ENCODE measurements around the gene PAX3.
A peak's percentile ranks its signal among the peaks of the same experiment; 100 is the strongest.

The PAX3 gene

DNA sequence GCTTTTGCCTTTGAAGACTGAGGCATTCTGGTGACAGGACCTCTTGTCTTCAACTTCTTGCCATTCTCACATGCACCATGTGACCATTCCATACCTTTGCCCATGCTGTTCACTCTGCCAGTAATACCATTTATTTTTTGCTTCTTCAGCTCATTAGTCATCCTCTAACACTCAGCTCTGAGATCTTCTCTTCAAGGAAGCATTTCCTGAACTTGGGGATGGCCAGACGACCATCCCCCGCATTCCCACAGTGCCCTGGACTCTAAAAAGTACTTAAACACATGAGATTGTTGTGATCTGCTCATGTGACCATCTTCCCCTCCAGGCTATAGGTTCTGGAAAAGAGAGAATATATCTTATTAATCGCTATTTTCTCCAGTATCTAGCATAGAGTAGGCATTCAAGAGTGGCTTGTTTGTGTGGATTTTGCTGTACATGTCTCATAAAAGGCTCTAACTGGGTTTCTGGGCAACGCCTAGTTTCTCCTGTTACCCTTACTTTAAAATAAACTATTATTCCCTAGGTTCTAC is 33.9 kb downstream of the PAX3 start:
- peak; percentile 64 for DNase-seq

DNA sequence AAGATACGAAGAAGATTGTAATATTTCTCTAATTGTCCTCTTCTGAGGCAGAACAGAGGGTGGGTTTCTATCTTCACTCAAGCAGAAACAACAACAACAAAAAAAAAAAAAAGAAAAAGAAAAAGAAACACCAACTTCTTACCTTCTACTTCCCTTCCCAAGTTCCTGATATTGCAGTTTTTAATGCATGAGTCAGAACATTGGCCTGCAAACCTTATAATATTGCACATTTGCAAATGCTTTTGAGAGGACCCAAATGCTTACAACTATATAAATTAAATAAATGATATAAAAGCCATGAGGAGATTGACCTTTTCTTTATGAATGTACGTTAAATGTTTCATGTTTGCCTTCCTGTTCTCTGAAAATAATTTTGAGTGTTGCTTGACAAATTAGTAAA is 37.3 kb downstream of the PAX3 start:
- no peak for DNase-seq

- DNase-seq, result no peak
These were observed 41.2 kb downstream of the PAX3 start for GRCh38 chr2:222257645-222258044.

DNA sequence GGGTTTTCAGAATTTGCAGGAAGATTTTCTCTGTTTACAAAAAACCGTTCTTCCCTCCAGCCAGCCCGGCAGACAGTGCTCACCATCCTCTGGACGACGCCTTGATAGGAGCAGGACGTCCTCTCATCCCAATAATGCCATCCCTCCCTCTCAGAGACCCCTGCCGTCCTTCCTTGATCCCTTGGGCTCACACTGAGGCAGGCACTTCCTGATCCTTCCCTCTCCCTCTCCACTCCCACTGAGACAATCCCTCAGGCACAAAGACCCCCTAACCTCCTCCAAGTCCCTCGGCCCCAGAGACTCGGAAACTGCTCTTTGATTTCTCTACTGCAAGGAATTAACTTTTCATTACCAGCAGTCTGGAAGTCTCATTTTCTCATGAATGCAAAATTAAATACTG is 42.5 kb downstream of the PAX3 start:
- no peak for DNase-seq

DNA sequence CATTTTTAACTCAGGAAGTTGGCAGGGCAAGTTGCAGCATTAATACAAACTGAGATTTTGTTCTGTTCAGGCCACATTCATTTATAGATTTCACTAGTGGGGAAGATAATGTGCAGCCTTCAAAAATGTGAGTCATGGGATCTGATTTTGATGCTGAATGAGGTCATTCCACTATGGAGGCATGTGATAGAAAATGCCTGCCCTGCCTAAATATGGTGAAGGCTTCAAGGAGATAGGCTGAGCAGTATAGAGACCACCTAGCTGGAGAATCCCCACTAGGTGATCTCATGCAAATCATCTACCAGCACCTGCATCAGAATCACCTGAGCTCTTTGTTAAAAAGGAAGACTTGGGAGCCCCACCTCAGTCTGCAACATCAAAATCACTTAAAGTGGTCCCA is 43.7 kb downstream of the PAX3 start:
- peak; percentile 4 for DNase-seq

DNA sequence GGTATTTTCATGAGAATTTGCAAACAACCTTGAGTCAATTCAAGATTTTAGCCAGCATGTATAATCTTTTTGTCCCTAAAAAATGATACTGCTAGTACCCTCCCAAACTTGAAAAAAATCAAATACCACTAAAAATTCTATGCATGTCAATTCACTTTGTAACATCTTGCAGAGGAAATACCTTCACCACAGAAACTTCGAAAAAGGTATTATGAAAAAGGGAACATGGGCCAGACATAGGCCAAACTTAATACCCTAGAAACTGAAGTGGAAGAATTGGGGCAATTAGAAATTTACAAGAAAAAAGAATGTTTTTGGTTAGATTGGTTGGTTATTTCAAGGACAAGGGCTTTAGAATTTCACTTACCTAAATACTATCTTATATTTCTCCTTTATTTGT is 48.5 kb downstream of the PAX3 start:
- no peak for DNase-seq

GRCh38 chr2:222249444-222249843 is 49.4 kb downstream of the PAX3 start:
- DNase-seq, result no peak

DNA sequence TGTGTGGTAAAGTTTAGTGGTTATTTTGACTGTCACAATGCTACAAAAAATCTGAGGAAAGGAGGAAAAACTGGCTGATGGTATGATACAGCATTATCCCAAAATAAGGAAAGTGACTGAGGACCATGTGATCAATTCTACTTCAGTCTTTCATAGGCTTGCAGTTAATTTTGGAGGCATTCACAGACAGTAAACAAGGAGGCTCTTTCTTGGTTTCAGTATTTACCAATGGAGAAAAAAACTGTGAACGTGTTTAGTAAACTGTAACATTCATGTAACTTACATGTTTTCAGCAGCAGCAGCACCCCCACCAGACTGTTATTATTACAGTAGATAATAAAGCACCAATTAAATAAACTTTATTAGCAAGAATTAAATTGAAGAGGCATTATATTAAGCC is 50.0 kb downstream of the PAX3 start:
- no peak for DNase-seq

DNA sequence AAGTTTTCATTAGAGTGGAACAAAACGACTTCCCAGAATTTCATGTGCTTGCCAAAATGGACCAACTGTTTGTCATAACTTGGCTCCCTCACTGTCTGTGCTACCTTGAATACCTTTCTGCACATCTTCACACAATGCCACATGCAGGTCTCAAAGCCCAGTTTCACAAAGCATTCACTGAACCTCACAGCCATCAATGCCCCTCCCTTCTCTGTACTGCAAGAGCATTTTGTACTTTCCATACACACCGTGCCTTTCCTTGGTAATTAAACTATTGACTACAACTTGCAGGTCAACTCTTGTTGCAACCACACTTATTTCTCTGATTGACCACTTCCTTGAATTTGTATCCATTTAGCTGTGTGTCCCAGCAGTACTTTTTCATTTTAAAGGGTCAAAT is 50.5 kb downstream of the PAX3 start:
- DNase-seq, result no peak

DNA sequence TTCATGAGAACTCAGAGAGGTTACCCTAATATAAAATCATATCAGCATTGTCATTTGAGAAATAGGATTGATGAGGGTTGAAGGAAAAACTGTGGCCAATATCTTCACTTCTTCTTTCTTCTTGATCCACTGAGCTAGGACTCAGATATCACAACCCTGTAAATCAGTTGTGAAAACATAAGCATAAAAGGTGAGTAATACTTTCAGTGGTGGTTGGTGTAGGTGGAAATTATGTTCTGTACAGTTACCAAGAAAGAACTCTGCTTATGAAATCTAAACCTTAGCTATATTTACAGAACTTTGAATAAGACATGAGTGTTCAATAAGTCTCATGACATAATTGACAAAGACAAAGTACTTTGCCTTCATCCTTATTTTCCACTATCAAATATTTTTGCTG is 56.3 kb downstream of the PAX3 start:
- no peak for DNase-seq

GRCh38 chr2:222241128-222241870 is 57.5 kb downstream of the PAX3 start:
- DNase-seq, result no peak

- DNase-seq, result no peak
These were observed 58.1 kb downstream of the PAX3 start for GRCh38 chr2:222240676-222241049.

- no peak for DNase-seq
These were observed 58.7 kb downstream of the PAX3 start for GRCh38 chr2:222239945-222240675.

- DNase-seq, result no peak
These were observed 59.7 kb downstream of the PAX3 start for GRCh38 chr2:222239091-222239490.

GRCh38 chr2:222238072-222238471 is 60.7 kb downstream of the PAX3 start:
- no peak for DNase-seq

DNA sequence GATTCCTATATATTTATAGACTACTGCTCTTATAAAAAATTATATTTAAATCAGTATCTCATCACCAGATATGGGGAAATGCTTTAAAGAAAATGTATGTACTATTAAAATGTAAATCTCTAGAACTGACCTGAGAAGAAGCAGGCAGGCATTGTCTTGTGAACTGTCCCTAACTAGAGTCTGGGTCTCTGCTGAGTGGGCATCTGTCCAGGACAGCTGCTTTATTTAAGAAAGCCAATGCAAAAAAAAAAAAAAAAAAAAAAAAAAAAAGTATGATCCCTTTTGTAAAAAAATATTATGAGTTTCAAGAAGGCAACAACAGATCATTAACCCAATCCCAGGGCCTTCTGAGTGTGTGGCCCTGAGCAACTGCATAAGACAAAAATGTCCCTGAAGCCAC is 66.0 kb downstream of the PAX3 start:
- DNase-seq, result no peak

DNA sequence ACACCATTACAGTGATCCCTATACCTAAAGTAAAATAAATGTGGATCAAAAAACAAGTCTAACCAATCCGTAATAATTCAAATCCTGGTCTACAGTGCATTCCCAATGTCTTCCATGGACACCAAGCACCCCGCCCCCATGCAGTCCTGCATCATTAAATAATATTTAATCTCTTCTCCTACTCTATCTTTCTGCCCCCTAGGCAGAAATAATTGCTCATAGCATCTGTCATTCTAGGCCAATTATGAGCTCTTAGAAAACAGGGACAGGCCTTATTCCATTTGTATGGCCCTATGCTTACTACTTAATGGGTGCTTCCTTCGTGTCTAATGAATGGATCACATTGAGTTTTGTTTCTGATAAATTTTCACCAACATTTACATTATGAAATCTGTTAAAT is 66.4 kb downstream of the PAX3 start:
- no peak for DNase-seq

DNA sequence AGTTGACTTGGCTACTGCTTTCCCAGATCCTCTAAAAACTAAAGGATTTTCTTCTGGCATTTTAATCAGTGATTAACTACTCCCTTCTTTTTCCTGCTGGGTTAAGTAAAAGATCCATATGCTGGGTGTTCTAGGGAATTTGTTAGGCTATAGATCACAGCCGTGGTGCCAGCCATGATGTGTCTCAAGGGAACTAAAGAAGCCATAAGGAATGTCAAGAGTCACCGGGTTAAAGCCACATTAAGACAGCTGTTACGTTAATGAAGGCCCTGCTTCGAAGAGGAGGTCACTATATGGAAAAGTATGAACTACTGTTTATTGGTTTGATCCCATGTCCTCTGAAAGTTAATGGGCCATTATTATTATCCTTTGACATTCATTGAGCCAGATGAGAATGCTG is 70.7 kb downstream of the PAX3 start:
- no peak for DNase-seq

GRCh38 chr2:222218786-222219185 is 80.0 kb downstream of the PAX3 start:
- DNase-seq, result no peak

- no peak for DNase-seq
These were observed 81.1 kb downstream of the PAX3 start for GRCh38 chr2:222217712-222218111.

DNA sequence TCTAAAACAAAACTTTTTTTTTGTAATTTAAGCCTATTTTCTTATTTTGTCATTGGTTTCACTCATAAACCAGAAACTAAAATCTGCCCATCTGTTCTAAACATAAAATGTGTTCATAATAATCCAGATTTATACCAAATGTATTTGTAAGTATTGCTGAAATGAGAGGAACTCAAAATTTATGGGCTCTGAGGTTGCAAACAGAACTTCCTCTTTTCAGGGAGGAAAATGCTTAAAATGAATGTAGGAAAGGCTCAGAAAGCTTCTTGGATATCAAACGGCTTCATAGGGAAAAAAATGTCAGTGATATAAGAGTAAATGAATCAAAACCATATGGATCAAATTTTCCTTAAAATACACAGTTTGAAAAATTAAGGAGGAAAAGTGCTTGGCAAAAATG is 83.9 kb downstream of the PAX3 start:
- no peak for DNase-seq

GRCh38 chr2:222213049-222213448 is 85.7 kb downstream of the PAX3 start:
- DNase-seq, result no peak

- no peak for DNase-seq
These were observed 86.2 kb downstream of the PAX3 start for GRCh38 chr2:222212571-222212970.

DNA sequence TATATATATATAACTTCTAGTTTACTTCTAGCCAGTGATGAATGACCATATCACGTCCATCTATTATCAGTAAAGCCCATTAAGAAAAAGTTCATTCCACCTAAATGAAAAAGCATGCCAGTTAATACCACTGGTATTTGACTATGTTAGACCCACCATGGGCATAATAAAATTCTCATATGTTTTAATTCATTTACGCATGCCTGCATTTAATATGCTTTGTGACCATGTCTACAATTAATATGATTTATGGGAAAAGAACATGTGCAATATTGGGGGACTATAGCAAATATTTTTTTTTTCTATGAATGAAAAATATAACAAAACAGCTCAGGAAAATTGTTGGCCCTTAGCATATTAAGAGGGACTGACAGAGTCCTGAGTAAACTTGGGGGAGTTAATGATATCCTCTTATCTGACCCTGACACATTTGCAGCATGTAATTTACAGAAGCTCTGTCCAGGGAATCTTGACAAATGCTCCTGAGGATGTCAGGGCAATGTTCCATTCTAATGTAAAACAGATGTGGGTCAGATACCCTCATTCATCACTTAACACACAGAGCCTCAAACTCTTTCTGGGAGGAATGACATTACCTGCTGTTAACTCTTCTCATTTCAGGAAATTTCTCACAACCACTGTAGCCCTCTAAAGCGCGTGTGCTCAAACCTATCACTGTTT is 90.6 kb downstream of the PAX3 start:
- peak; percentile 4 for DNase-seq
